ENCODE measurements around the gene TRIM8.

TRIM8 gene, protein sequence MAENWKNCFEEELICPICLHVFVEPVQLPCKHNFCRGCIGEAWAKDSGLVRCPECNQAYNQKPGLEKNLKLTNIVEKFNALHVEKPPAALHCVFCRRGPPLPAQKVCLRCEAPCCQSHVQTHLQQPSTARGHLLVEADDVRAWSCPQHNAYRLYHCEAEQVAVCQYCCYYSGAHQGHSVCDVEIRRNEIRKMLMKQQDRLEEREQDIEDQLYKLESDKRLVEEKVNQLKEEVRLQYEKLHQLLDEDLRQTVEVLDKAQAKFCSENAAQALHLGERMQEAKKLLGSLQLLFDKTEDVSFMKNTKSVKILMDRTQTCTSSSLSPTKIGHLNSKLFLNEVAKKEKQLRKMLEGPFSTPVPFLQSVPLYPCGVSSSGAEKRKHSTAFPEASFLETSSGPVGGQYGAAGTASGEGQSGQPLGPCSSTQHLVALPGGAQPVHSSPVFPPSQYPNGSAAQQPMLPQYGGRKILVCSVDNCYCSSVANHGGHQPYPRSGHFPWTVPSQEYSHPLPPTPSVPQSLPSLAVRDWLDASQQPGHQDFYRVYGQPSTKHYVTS

GRCh38 chr10:102644066-102644645 is at the start of gene TRIM8:
Gene TRIM8, plus strand, starts transcription at chr10:102644479. Its CDS starts 139 bp downstream, at chr10:102644618.
- Histone ChIP-seq H3K27ac (ENCODE audit: low read depth, low read length, poor library complexity, severe bottlenecking) (peak within 1 kb of the TSS; percentile 98), H3K27me3 (ENCODE audit: insufficient read depth, low read length) (no peaks in the 10 kb centered on the region), H3K9me2 (ENCODE audit: low read depth, low read length) (no peaks in the 10 kb centered on the region), H2AFZ (ENCODE audit: low read length) (no peak within 1 kb of the TSS), H4K20me1 (ENCODE audit: insufficient read depth, low read length) (no peaks in the 10 kb centered on the region), H3K36me3 (ENCODE audit: insufficient read depth, low read length) (no peaks in the 10 kb centered on the region), H3K4me3 (ENCODE audit: low read depth, low read length, poor library complexity, severe bottlenecking) (peak within 1 kb of the TSS; percentile 90), H3K4me1 (ENCODE audit: insufficient read depth, low read length, severe bottlenecking) (peaks cover 33% of the 10 kb centered on the region), H3K79me2 (ENCODE audit: insufficient read depth, low read length) (no peaks in the 10 kb centered on the region), H3K9ac (ENCODE audit: low read length) (peak within 1 kb of the TSS; percentile 90), H3F3A (ENCODE audit: insufficient read depth, low read length) (no peaks in the 10 kb centered on the region; the same call in 1 of the 2 replicates), H3K9me3 (ENCODE audit: low read length) (no peaks in the 10 kb centered on the region), H3K4me2 (ENCODE audit: low read length) (peak within 1 kb of the TSS; percentile 94)
- no peak for TF ChIP-seq EZH2 (IDR thresholded peaks at IDR 0.05; ENCODE audit: borderline replicate concordance, low read length)
- TF ChIP-seq, protein P1, sequence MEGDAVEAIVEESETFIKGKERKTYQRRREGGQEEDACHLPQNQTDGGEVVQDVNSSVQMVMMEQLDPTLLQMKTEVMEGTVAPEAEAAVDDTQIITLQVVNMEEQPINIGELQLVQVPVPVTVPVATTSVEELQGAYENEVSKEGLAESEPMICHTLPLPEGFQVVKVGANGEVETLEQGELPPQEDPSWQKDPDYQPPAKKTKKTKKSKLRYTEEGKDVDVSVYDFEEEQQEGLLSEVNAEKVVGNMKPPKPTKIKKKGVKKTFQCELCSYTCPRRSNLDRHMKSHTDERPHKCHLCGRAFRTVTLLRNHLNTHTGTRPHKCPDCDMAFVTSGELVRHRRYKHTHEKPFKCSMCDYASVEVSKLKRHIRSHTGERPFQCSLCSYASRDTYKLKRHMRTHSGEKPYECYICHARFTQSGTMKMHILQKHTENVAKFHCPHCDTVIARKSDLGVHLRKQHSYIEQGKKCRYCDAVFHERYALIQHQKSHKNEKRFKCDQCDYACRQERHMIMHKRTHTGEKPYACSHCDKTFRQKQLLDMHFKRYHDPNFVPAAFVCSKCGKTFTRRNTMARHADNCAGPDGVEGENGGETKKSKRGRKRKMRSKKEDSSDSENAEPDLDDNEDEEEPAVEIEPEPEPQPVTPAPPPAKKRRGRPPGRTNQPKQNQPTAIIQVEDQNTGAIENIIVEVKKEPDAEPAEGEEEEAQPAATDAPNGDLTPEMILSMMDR (IDR thresholded peaks at IDR 0.05; ENCODE audit: low read length), result no peak

DNA sequence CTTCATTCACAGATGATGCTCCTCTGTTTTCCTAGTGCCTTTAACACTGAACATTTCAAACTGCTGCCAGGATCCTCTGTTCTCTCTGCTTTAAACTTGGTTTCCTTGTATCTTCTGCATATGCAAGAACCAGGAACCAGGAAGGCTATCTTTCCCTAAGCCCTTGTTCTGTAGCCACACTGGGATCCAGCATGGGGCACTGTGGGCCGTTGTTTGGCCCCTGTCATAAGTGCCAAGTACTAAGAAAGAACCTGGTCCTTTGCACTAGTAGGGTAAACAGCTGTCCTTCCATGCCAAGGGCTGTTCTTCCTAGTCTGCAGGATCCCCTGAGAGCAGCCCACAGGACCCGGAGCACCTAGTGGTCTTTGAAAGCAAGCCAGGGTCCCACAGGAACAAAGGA is 49.0 kb upstream of the TRIM8 start:
- Histone ChIP-seq H3K27ac (ENCODE audit: low read depth, low read length, poor library complexity, severe bottlenecking) (no peak overlapping the region), H3K4me2 (ENCODE audit: low read length) (no peak overlapping the region), H3K4me3 (ENCODE audit: low read depth, low read length, poor library complexity, severe bottlenecking) (no peak overlapping the region), H4K20me1 (ENCODE audit: insufficient read depth, low read length) (no peaks in the 10 kb centered on the region), H3F3A (ENCODE audit: insufficient read depth, low read length) (no peaks in the 10 kb centered on the region), H3K4me1 (ENCODE audit: insufficient read depth, low read length, severe bottlenecking) (no peaks in the 10 kb centered on the region), H3K36me3 (ENCODE audit: insufficient read depth, low read length) (no peaks in the 10 kb centered on the region), H2AFZ (ENCODE audit: low read length) (no peak overlapping the region), H3K27me3 (ENCODE audit: insufficient read depth, low read length) (no peaks in the 10 kb centered on the region), H3K9ac (ENCODE audit: low read length) (no peak overlapping the region), H3K9me3 (ENCODE audit: low read length) (no peaks in the 10 kb centered on the region), H3K9me2 (ENCODE audit: low read depth, low read length) (no peaks in the 10 kb centered on the region), H3K79me2 (ENCODE audit: insufficient read depth, low read length) (no peaks in the 10 kb centered on the region)
- no peak for TF ChIP-seq EZH2 (IDR thresholded peaks at IDR 0.05; ENCODE audit: borderline replicate concordance, low read length)
- TF ChIP-seq, protein P1 (IDR thresholded peaks at IDR 0.05; ENCODE audit: low read length), result no peak

DNA sequence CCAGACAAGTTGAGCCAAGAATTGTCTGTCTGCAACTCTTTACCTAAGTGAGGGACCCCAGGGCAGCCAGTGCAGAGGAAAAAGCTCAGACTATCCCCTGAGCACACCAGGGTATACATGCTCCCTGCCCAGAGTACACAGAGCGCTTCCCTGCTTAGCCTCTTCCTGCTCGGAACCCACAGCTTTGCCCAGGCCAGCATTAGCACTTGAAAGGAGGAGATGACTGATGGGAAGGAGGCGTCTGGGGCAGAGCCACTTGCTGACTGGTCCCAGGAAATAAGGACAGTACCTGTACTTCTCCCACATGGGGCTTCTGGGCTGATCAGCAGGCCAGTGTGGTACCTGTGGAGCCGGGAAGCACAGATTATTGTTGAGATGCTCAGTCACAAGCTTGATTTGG is 48.4 kb upstream of the TRIM8 start:
- Histone ChIP-seq H2AFZ (ENCODE audit: low read length) (no peak overlapping the region), H3K36me3 (ENCODE audit: insufficient read depth, low read length) (no peaks in the 10 kb centered on the region), H4K20me1 (ENCODE audit: insufficient read depth, low read length) (no peaks in the 10 kb centered on the region), H3K27ac (ENCODE audit: low read depth, low read length, poor library complexity, severe bottlenecking) (no peak overlapping the region), H3K27me3 (ENCODE audit: insufficient read depth, low read length) (no peaks in the 10 kb centered on the region), H3K9me3 (ENCODE audit: low read length) (no peaks in the 10 kb centered on the region), H3F3A (ENCODE audit: insufficient read depth, low read length) (no peaks in the 10 kb centered on the region), H3K4me2 (ENCODE audit: low read length) (no peak overlapping the region), H3K4me1 (ENCODE audit: insufficient read depth, low read length, severe bottlenecking) (no peaks in the 10 kb centered on the region), H3K79me2 (ENCODE audit: insufficient read depth, low read length) (no peaks in the 10 kb centered on the region), H3K4me3 (ENCODE audit: low read depth, low read length, poor library complexity, severe bottlenecking) (no peak overlapping the region), H3K9ac (ENCODE audit: low read length) (no peak overlapping the region), H3K9me2 (ENCODE audit: low read depth, low read length) (no peaks in the 10 kb centered on the region)
- TF ChIP-seq EZH2 (IDR thresholded peaks at IDR 0.05; ENCODE audit: borderline replicate concordance, low read length), result no peak
- TF ChIP-seq, protein P1 (IDR thresholded peaks at IDR 0.05; ENCODE audit: low read length), result no peak
